Stimulated activated CD4-positive, alpha-beta T cell treated with anti-CD3 and anti-CD28 coated beads, Interleukin-1b, Interleukin-23, amount 100 ng/mL, for 1 hour (primary cell): ENCODE data around the gene RPTOR.

Experiments
- DNase-seq, 2 donors: peaks; one replicate each; pipeline ENCODE4 v3.0.0-alpha.2; 2020; ENCODE audit warnings: low read depth in 2 of 2

RPTOR gene

DNA sequence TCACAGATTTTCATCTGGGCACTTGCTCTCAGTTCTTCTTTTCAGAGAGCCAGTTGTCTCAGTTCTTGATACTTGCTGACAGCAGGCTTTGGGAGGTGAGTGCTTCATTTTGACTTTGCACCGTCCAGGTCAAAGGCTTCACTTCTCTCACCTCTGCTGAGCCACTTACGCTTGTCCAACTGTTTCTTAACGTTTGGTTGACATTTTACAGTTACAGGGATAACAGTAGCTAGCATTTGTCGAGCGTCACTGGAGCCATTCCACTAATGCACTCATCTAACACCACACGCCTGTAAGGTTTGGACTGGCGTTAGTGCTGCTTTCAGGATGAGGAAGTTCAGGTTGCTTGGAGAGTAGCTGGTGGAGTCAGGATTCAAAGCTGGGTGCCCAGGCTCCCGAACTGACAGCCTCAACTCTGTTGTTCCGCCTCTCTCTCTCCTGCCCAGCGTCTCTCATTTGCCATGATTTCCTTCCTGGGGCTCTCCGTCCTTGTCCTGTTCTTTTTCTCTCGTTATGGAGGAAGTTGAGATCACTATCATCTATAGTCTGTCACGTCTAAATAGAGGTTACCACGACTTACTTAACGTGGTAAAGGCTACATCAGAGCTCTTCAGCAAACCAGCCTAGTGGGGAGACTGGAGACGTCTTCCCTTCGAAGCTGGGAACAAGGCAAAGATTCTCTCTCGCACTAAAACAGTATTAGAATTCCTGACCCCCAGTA, 220.8 kb downstream of the RPTOR start:
- no peak for DNase-seq

DNA sequence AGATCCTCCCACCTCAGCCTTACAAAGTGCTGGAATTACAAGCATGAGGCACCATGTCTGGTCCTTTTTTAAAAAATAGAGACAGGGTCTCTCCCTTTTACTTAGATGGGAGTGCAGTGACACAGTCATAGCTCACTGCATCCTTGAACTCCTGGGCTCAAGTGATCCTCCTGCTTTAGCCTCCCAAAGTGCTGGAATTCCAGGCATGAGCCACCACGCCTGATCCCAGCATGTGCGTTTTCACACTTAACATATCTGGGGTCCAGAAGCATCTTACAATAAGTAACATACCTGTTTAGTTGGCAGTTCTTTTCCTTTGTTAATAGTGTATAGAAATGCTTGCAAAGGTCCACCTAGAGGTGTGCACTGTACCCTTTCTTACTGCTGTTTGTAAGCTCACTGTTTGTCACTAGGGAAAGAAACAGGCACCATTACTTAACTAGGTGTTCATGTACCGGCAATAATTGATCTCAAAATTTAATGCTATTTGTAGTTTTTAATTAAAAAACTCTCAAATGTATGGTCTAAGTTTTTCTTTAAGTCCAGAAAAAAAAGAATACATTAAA, 221.7 kb downstream of the RPTOR start:
- DNase-seq: no peak

DNA sequence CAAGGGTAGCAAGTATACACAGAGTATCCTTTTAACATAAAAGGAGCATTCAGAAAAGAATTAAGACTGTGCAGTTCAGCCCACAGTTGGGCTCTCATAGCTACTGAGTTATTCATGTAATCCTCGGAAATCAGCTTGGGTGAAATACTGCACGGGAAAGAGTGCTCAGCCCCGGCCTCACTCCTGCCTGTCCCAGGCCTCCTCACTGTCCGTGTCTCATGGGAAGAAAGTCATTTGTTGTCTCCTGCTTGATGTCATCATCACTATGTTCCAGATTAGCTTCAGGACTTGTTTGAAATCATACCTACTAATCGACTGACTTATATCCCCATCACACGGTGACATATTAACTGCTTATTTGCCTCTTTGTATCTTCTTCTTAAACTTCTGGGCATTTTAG, 223.8 kb downstream of the RPTOR start:
- no peak for DNase-seq

DNA sequence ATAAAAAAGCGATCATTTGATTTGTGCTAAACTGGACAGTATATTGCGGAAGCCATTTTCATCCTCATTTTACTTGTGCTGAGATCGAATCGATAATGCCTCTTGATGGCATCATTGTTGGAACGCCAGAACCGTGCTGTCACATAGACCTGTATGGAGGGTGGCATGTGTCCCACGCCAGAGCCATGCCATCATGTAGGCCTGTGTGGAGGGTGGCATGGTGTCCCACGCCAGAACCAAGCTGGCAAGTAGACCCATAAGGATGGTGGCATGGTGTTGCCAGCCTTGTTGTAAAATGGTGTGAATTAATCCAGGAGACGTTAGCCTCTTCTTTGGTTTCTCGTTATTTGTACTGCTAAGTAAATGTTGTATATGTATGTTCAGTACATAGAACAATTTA, 224.3 kb downstream of the RPTOR start:
- no peak for DNase-seq

DNA sequence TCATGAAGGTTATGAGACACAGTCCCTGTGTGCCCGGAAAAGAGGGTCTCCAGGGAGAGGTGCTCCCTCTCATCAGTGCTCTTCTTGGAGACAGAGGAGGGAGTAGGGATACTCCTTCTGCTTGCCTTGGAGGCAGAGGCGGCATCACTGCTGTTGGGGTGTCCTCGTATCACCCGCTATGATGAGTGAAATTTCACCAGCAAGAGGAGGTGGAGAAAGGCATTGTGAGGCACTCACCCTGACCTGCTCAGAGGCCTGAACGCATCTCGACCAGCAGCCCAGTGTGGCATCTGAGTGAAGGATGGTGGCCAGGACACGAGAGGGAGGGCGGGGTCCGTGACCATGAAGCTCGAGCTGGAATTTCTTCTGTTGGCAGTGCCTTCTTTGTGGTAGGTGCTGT, 224.9 kb downstream of the RPTOR start:
- DNase-seq: no peak

DNA sequence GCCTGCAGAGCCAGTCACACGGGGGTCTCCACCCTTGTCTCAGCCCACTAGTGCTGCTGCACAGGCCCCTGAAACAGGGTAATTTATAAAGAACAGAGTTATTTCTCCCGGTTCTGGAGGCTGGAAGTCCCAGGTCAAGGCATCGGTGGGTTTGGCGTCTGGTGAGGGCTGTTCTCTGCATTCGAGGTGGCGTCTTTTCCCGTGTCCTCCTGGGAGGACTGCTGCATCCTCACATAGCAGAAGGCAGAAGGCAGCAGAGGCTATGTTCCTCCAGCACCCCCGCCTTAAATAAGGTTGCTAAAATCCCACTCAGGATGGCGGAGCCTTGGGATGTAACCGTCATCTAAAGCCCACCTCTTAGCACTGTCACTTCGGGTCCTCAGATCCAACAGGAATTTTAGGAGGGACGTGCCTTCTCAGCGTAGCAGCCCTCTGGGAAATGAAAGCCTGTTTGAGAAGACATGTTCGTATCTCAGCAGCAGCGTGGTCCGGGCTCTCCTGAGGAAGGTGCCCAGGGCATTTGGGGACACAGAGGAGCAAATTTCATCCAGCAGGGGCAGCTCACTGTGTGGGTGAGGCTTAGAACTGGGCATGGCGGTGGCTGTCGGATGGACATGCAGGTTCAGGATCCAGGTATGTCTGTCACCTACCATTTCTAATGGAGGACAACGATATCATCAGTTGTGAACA, 225.4 kb downstream of the RPTOR start:
- DNase-seq: no peak

DNA sequence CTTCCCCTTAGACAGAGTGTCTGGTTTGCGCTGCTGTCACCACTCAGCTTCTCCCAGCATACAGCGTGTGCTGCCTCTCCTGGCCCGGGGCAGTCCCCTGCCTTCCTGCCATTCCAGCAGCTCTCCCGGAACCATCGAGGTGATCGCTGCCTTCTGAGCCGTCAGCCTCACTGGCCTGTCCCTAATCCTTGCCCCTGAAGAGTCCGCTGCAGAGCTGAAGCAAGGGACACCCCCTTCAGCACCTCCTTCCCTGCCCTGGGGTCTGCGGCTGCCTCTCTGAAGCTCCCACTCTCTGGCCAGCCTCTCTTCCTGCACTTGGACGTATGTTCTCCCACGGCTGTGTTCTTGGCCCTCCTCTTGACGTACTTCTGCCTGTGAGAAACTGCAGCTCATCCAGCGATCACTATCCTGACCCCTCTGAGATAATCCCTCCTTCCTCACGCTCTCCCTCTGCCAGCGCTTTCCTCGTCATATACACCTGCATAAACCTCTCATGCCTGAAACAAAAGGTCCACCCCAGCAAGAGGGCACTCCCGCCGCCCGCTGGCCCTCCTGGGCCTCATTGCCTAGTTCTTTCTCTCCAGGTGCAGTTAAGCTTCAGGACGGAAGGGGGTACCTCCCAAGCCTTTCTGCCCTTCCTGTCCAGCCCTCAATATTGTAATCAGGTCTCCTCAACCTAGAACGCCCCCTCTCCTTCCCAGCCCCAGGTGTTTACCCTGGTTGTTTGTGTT, 226.4 kb downstream of the RPTOR start:
- DNase-seq: no peak

DNA sequence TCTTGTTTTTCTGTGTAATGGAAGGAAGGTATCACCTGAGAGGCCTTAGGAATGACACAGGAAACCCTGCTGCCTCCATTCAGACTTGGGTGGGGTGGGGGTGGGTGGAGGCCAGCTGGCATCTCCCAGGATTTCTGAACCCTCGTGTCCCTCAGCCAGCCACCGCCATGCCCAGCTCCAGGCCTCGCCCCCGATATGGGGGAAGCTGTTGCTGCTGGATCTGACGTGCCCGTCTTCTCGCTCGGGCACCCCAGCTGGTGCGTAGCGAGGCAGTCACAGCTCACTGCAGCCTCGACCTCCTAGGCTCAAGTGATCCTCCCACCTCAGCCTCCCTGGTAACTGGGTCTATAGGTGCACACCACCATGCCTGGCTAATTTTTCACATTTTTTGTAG, 227.0 kb downstream of the RPTOR start:
- DNase-seq: no peak

DNA sequence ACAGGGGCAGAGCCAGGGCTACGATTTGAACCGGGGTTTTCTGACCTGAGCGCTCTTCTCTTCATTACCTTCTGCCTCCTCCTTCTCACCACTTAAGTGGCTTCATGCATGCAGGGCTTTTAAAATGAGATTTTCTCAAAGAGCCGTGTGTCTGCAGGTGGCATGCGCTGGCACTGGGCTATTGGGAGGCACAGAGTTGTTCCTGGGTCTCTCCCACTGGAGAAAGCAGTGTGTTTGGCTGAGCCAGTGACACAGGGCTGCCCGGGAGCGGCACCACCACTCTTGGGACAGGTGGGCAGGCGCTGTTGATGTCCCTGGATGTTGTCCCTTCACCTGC, 228.2 kb downstream of the RPTOR start:
- no peak for DNase-seq

DNA sequence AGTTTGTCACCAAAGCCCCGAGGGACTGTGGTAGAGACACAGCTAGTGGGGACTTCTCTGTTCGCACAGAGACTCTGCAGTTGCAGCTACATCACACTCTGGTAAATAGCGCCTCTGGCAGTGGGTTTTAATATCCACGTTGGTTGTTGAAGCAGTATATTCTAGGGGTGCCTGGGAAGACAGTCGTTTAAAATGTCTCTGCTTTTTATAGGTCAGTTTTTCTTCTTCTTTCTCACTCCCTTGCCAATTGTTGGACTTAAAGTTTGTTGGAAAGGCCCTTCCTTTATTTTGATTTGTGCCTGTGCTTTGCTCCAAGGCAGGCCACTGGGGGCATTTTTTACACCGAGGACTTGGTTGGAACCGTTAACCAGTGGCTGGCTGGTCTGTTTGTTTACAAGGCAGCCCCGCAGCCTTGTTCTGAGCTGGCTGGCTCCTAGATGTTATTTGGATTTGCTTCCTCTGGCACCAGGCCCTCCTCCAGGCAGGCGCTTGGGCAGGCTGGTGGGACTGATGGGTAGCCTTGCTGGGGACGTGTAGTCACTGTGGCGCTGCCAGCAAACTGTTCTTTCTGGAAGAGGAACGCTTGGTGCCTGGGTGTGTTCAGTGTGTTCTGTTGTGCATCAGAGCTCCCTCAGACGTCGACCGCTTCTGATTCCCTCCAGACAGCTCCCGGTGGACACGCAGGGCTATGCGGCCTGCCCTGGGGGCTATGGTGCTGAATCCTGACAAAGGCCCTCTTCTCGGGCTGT, 228.8 kb downstream of the RPTOR start:
- no peak for DNase-seq

DNA sequence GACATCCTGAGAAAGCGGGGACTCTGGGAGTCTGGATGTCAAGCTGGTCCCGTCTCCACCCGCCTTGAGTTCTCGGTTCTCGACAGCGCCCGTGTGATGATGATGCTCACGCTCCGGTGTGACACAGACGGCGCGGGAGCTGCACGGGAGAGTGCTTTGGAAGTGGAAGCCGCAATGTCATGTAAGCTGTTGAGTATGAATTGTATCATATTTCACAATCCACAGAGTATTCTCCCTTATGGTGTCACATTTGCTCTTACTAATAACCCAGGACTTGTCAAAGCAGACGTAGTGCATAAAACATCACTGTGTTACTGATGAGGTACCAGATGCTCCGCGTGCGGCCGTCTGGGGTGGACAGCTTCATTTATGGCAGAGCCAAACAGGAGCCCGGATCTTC, 229.5 kb downstream of the RPTOR start:
- DNase-seq: no peak

DNA sequence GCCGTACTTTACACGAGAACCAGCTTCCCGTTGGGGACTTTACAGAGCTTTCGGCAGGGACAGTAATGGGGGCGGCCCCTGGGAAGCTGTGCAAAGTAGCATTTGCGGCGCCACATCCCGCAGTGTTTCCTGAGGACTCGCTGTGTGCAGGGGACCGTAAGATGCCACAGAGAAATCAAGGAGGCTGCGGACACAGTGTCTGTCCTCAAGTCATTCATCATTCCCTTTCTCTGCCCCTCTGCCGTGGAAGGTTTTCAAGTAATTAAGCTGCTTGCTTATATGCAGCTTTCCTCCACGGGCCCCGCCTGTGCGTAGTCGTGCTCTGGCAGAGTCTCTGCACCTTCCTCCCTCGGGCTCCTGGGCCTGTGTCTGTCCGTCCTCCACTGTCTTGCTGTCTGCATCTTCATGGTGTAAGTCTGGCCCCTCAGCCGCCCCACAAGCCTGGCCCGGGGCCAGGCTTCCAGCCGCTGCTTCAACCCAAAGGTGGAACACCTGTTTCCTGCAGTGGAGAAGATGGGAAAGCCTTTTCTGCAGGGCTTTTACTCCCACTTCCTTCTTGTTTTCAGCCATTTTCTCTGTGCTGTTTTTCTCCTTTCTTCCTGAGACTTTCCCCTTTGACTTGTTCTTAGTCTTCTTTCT, 230.1 kb downstream of the RPTOR start:
- no peak for DNase-seq

DNA sequence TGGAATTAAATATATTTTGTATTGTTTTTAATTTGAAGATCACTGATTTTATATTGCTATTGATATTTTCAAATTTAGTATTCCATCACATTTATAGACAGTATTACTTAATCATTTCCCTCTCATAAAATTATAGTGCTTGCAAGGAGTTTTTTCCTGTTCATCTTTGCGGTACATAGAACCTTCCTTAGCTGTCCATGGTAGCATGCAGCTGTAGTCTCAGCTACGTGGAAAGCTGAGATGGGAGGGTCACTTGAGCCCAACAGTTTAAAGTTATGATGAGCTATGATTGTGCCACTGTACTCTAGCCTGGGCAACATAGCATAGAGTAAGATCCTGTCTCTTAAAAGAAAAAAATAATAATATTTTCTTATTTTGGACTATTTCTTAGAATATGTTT, 231.2 kb downstream of the RPTOR start:
- DNase-seq: no peak

DNA sequence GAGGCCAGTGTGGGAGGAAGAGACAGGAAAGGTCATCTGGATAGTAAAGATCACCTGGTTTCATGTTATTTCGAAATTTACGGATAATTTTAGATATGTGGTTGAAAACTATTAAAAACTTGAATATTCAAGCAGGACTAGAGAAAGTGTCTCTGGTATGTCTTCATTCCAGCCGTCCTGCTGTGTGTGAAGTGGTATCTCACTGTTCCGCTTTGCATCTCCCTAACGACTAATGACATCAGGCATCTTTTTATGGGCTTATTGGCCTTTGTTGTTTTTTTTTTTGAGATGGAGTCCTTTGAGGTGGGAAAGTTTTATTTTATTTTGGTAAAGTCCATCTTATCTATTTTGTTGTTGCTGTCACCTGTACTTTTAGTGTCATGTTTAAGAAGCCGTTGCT, 232.6 kb downstream of the RPTOR start:
- no peak for DNase-seq

DNA sequence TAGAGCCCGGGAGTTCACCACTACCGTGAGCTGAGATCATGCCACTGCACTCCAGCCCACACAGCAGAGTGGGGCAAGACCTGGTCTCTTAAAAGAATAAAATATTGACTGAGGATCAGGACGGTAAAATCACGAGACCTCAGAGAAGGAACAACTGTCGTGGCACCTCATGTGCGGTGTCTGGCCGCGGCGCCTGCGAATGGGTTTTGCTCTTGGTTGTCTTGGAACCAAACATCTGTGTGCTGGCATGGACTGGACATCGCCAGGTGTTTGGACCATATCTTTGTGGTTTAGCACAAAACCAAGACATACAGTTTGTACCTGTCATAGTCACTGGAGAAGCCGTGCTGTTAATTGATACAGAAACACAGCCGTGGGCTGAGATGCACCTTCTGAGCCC, 234.1 kb downstream of the RPTOR start:
- no peak for DNase-seq

DNA sequence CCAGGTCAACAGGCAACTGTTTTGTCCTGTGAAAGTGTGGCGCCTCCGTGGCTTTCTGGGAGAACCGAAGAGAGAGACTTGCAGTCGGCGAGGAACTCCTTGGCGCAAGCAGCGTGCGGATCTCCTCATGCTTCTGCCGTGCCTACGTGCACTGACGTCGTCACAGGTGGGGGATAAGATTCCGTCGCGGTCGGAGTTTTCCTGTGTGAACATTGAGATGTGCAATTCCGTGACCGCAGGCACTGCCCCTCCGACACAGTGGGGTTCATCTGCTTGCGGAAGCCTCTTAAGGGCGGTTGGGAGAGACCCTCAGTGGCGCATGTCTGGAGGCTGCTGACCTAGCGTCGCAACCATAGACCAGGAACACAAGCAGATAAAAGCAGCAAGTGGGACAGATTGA, 234.7 kb downstream of the RPTOR start:
- no peak for DNase-seq

DNA sequence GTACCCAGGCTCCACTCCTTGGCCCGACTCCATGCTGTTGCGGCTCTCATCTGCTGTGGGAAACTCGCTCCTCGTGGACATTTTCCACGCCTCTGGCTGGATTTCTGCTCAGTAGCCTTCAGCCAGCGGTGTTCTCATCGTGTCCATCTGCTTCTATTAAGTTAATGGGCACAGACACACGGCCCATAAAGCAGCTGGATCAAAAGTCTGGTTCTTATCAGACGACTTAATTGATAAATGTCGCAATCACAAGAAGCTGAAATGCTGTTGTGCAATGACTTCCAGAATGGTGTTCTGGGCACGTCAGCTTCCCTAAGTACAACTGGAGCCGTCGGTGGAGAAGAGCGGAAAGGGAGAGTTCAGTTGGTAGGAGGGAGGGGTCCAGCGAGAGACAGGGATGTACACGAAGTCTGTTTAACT, 235.3 kb downstream of the RPTOR start:
- no peak for DNase-seq

DNA sequence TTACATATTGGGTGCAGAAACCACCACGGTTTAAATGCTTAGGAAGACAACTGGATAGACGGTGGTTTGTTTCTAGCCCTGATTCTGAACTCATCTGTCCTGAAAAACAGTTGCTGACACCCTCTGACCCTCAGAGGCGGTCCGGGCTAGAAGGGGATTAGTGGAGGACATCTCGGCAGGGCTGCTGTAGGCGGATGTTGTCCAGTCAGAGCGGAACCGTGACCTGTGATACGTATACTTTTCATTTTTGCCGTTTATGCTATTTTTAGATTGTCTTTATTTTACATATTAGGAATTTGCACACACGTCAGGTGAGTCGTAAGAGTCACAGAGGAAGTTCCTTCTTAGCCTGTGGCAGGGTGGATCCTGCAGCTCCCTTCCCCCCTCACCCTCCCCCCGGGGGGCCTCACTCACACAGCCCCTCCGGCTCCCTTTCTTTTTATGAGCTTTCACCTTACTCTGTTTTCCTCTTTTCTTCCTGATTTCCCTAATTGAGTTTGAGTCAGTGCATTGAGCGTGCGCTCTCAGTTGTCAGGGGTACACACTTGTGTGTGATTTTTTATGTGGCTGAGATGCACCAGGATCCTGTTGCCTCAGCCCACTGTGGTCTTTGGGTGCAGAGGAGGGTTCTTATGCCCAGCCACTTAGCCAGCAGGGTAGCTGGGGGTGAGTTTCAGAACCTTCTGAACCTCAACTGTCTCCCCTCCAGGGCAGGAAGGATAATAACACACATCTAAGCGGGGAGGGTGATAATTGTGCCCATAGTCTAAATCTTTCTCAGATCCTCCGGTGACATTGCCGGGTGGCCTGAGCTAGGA, 236.0 kb downstream of the RPTOR start:
- no peak for DNase-seq

DNA sequence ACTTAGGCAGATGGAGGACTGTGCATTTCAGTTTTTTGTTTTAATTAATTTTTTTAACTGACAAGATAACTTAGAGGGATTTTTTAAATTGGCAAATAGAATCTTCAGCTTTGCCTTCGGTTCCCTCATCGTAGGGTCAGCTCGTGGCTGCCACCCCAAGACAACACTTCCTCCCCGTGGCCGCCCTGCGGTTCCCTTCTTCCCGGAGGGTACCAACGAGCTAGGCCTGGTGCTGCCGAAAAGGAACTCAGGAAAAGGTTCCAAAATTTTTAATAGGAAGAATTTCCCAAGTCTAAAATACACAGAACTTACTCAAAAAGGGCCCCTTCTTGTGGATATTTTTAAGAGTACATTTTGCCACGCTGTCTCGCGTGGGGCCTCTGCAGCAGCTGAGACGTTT, 236.6 kb downstream of the RPTOR start:
- DNase-seq: no peak

DNA sequence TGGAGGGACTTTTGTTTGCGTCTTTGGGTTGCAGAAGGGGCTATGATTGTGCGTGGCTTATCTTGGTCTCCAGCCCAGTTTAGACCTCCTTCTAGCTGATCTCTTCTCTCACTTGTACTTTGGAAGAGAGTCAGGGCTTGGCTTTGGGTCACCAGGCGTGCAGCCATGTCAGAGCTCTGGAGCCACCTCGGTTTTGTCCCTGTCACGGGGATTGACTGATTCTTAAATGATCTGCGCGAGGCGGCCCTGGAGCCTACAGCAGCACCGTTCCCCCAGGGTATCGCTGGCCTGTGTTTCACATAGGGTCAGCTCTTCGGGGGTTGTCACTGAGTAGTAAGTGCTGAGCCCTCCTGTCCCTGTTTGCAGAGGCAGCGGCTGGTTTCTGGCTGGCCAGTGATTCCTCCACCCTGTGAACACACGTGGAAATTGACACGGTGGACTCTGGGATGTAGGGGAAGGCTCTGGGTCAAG, 237.2 kb downstream of the RPTOR start:
- DNase-seq: no peak
